Transverse colon (tissue), 4 donors: ENCODE measurements around the gene RPL41. TPM values are rescaled to one million over a fixed set of nuclear protein-coding genes. Genes with fewer than 3 reads are reported as not detected.

Experiments
- DNase-seq: peaks from one replicate; pipeline ENCODE4 v3.0.0-alpha.2; 2019
- H3K27ac ChIP-seq, 4 donors: fragments of 200-600 bp; sonication (generic); 2 replicates each; pipeline ENCODE4 v1.5.1; 2016 to 2018; ENCODE audit warnings: inconsistent platforms in 4 of 4
- H3K27me3 ChIP-seq: fragments of 200-600 bp; sonication (generic); 2 replicates; pipeline ENCODE4 v1.5.1; 2017; ENCODE audit warnings: inconsistent platforms
- H3K36me3 ChIP-seq, 4 donors: fragments of 200-600 bp; sonication (generic); 2 replicates each; pipeline ENCODE4 v1.5.1; 2017 to 2019; ENCODE audit warnings: inconsistent platforms in 4 of 4
- H3K4me1 ChIP-seq, 4 donors: fragments of 200-600 bp; sonication (generic); 2 replicates each; pipeline ENCODE4 v1.5.1; 2017 to 2020; ENCODE audit warnings: inconsistent platforms in 4 of 4
- H3K4me3 ChIP-seq, 4 donors: fragments of 200-600 bp; sonication (generic); 1 replicate in 1 of 4; 2 replicates in 3 of 4; pipeline versions ENCODE4 v1.5.1 to v1.6.1; 2017 to 2019; ENCODE audit warnings: inconsistent platforms in 4 of 4
- H3K9me3 ChIP-seq, 2 donors: fragments of 200-600 bp; sonication (generic); 2 replicates each; pipeline ENCODE4 v1.5.1; 2017 to 2019; ENCODE audit warnings: inconsistent platforms in 2 of 2
- CTCF ChIP-seq, 5 experiments: fragments of 200-600 bp in 3 of 5; fragments of 450-650 bp in 2 of 5; sonication (generic) in 3 of 5; IDR thresholded peaks; 1 replicate in 2 of 5; 2 replicates in 3 of 5; pipeline ENCODE4 v1.5.1; 2016 to 2017; ENCODE audit warnings: antibody characterized with exemption in 5 of 5, inconsistent platforms in 3 of 5, mild to moderate bottlenecking in 2 of 5, moderate library complexity in 1 of 5
- EP300 ChIP-seq: sonication (generic); formaldehyde crosslinking; IDR thresholded peaks from one replicate; pipeline ENCODE4 v1.6.1; 2017; ENCODE audit warnings: antibody characterized with exemption, low read depth
- POLR2A ChIP-seq: fragments of 450-650 bp; IDR thresholded peaks from one replicate; pipeline ENCODE4 v1.6.1; 2016; ENCODE audit warnings: antibody characterized with exemption, mild to moderate bottlenecking, moderate library complexity
- POLR2AphosphoS5 ChIP-seq, 3 donors: sonication (generic); formaldehyde crosslinking; IDR thresholded peaks; one replicate each; pipeline ENCODE4 v1.6.1; 2016; ENCODE audit warnings: antibody characterized with exemption in 3 of 3
- WGBS, 2 donors: methylation state at CpG; one replicate each; pipeline ENCODE4 v1.1.5; 2018; ENCODE audit warnings: low coverage in 1 of 2; 5-methylcytosine and 5-hydroxymethylcytosine counted together
- in situ Hi-C, 4 donors: fragments of 200-750 bp; cut with MboI; loops; one replicate each; pipeline versions ENCODE4 v1.15.0 to v1.15.1; 2017; ENCODE audit warnings: low sequenced_read_pairs in 3 of 4, low pct_ligation_motif_present in 1 of 4, low pct_unique_long_range_greater_than_20kb in 1 of 4
- intact Hi-C: fragments of 100-400 bp; cut with DNase I; formaldehyde crosslinking; loops from one replicate; pipeline ENCODE4 v1.15.1; 2023; ENCODE audit warnings: low total_unique reads
- total RNA-seq, 4 donors: library from RNA; depleted of rRNA; stranded (reverse); fragments of >200 nt; gene quantifications; one replicate each; pipeline ENCODE4 v1.1.0, GENCODE V29; 2016

Gene RPL41
- total RNA-seq, 4 donors from 2014 or later, result 841 to 2,950 (median 1,684) TPM

- in situ Hi-C loops, result no loop called here
- TF ChIP-seq EP300, result no peak
- TF ChIP-seq POLR2A, result no peak
- no peak for TF ChIP-seq CTCF (IDR thresholded peaks at IDR 0.05)
- TF ChIP-seq POLR2AphosphoS5 (IDR thresholded peaks at IDR 0.05), result no peak
- 92 to 93% methylated on average over 2 to 6 of the region's 6 CpGs for WGBS, 2 donors
- intact Hi-C loops, result no loop called here
- H3K27ac ChIP-seq, result no peak overlapping the region
- peaks cover 0 to 31% (median 4%) of the 10 kb centered on the region in 4 donors for H3K36me3 ChIP-seq
- H3K4me1 ChIP-seq, result peaks cover 0 to under 1% (median 0%) of the 10 kb centered on the region in 4 donors
- DNase-seq, result no peak
- H3K4me3 ChIP-seq, result no peak overlapping the region
- H3K9me3 ChIP-seq, result no peaks in the 10 kb centered on the region
- no peaks in the 10 kb centered on the region for H3K27me3 ChIP-seq
Measured at GRCh38 chr12:56097738-56098137, 18.7 kb upstream of the RPL41 start.

GRCh38 chr12:56098592-56098991 is 17.8 kb upstream of the RPL41 start:
- Histone ChIP-seq H3K4me3 (no peak overlapping the region), H3K4me1 (peaks cover 0 to 9% (median 5%) of the 10 kb centered on the region in 4 donors), H3K9me3 (no peaks in the 10 kb centered on the region), H3K27me3 (no peaks in the 10 kb centered on the region), H3K36me3 (peaks cover 0 to 25% (median 0%) of the 10 kb centered on the region in 4 donors), H3K27ac (no peak overlapping the region)
- DNase-seq, result no peak
- intact Hi-C loops, result no loop called here
- TF ChIP-seq CTCF (IDR thresholded peaks at IDR 0.05) (no peak), POLR2AphosphoS5 (IDR thresholded peaks at IDR 0.05) (no peak), POLR2A (no peak), EP300 (no peak)
- in situ Hi-C loops, result no loop called here
- WGBS, 2 donors, result 80% methylated on average over 3 of the region's 3 CpGs; no CpG with 5 or more reads in 1 of the 2 donors

- no peak for DNase-seq
- 75 to 87% methylated on average over 3 to 4 of the region's 4 CpGs for WGBS, 2 donors
- Histone ChIP-seq H3K27ac (no peak overlapping the region), H3K9me3 (no peaks in the 10 kb centered on the region), H3K4me1 (peaks cover 0 to 12% (median 7%) of the 10 kb centered on the region in 4 donors), H3K27me3 (no peaks in the 10 kb centered on the region), H3K4me3 (no peak overlapping the region), H3K36me3 (peaks cover 0 to 25% (median 0%) of the 10 kb centered on the region in 4 donors)
- TF ChIP-seq EP300 (no peak), POLR2AphosphoS5 (IDR thresholded peaks at IDR 0.05) (no peak), CTCF (IDR thresholded peaks at IDR 0.05) (no peak), POLR2A (no peak)
- intact Hi-C loops (no loop called here), in situ Hi-C loops (no loop called here)
Measured at GRCh38 chr12:56099787-56100186, 16.6 kb upstream of the RPL41 start.

- no peak overlapping the region for H3K4me3 ChIP-seq
- intact Hi-C loops (no loop called here), in situ Hi-C loops (no loop called here)
- no peak for TF ChIP-seq POLR2AphosphoS5 (IDR thresholded peaks at IDR 0.05)
- TF ChIP-seq POLR2A, result no peak
- no peak for TF ChIP-seq CTCF (IDR thresholded peaks at IDR 0.05)
- TF ChIP-seq EP300, result no peak
- no peaks in the 10 kb centered on the region for H3K27me3 ChIP-seq
- 87 to 95% methylated on average over 3 to 14 of the region's 14 CpGs for WGBS, 2 donors
- DNase-seq, result no peak
- peaks cover 4 to 23% (median 18%) of the 10 kb centered on the region in 4 donors for H3K4me1 ChIP-seq
- H3K27ac ChIP-seq, result no peak overlapping the region
- H3K36me3 ChIP-seq, result peaks cover 0 to 24% (median 0%) of the 10 kb centered on the region in 4 donors
- H3K9me3 ChIP-seq, result no peaks in the 10 kb centered on the region
Measured at GRCh38 chr12:56101045-56101444, 15.4 kb upstream of the RPL41 start.
